GM12878 (cell line): ENCODE results near the gene HAGHL. TPM values are rescaled to one million over a fixed set of nuclear protein-coding genes. Genes with fewer than 3 reads are reported as not detected.
A peak's percentile ranks its signal among the peaks of the same experiment; 100 is the strongest.

Experiments
- ATAC-seq: fragments of 200-7000 bp; cut with Tn5 transposase; 3 replicates; pipeline ENCODE4 v1.9.1; 2020; ENCODE audit warnings: mild to moderate bottlenecking, moderate library complexity
- BruUV-seq: library from RNA; stranded (reverse); fragments of 400-500 nt; replicated peaks from 2 replicates; lab custom pipeline; 2021; lab: Mats Ljungman, UMichigan
- CTCF ChIA-PET: fragments of 300-600 bp; sonication (Branson Sonifier 250); formaldehyde crosslinking; extraction: SDS; loops from one replicate; lab custom pipeline; 2021; ENCODE audit warnings: inconsistent platforms; lab: Yijun Ruan, JAX
- POLR2A ChIA-PET: fragments of 350-600 bp; formaldehyde crosslinking; extraction: SDS; loops from one replicate; lab custom pipeline; 2021; ENCODE audit warnings: inconsistent platforms; lab: Charles Lee
- RAD21 ChIA-PET: fragments of 300-600 bp; sonication (Branson Sonifier 250); formaldehyde crosslinking; loops from one replicate; lab custom pipeline; 2023; ENCODE audit warnings: antibody characterized with exemption; ENCODE audit not compliant: unreplicated experiment; lab: Charles Lee
- SMC1A ChIA-PET: fragments of 300-600 bp; sonication (Branson Sonifier 250); formaldehyde crosslinking; loops from one replicate; lab custom pipeline; 2023; ENCODE audit not compliant: unreplicated experiment, uncharacterized antibody; lab: Charles Lee
- DNase-seq: peaks from one replicate; pipeline ENCODE4 v3.0.0-alpha.2; 2011; ENCODE audit warnings: low read depth, low spot score
- FAIRE-seq: peaks from 3 replicates; lab custom pipeline; 2011; peaks lifted over from hg19 to GRCh38; lab: Jason Lieb, UNC
- H2AFZ ChIP-seq: 2 replicates; pipeline ENCODE4 v1.6.0; 2011; ENCODE audit warnings: low read depth, low read length, control low read depth; ENCODE audit not compliant: control insufficient read depth
- H3K27ac ChIP-seq: 2 replicates; pipeline ENCODE4 v1.5.1; 2011; ENCODE audit warnings: control low read depth; ENCODE audit not compliant: control insufficient read depth, insufficient read depth
- H3K27me3 ChIP-seq, 2 experiments: replicated peaks in 1 of 2; 2 replicates each; pipeline versions ENCODE4 v1.6.0 to v1.6.1; 2011; ENCODE audit warnings: low read length in 1 of 2; ENCODE audit not compliant: control insufficient read depth in 2 of 2, insufficient read depth in 2 of 2
- H3K36me3 ChIP-seq, 2 experiments: 2 replicates each; pipeline ENCODE4 v1.5.1; 2011; ENCODE audit warnings: low read length in 1 of 2; ENCODE audit not compliant: control insufficient read depth in 2 of 2, insufficient read depth in 2 of 2
- H3K4me1 ChIP-seq: 2 replicates; pipeline ENCODE4 v1.6.1; 2011; ENCODE audit warnings: mild to moderate bottlenecking, low read length, moderate library complexity, mixed read lengths; ENCODE audit not compliant: control insufficient read depth, insufficient read depth
- H3K4me2 ChIP-seq: 2 replicates; pipeline ENCODE4 v1.6.0; 2011; ENCODE audit warnings: control low read depth; ENCODE audit not compliant: control insufficient read depth, insufficient read depth
- H3K4me3 ChIP-seq: fragments of 200-600 bp; sonication (generic); 2 replicates; pipeline ENCODE4 v1.5.1; 2016
- H3K79me2 ChIP-seq: 2 replicates; pipeline ENCODE4 v1.6.0; 2011; ENCODE audit warnings: low read length; ENCODE audit not compliant: control insufficient read depth, insufficient read depth
- H3K9ac ChIP-seq: 2 replicates; pipeline ENCODE4 v1.8.0; 2011; ENCODE audit warnings: low read length, control low read depth, mixed read lengths; ENCODE audit not compliant: control insufficient read depth, insufficient read depth
- H3K9me3 ChIP-seq: replicated peaks from 3 replicates; pipeline ENCODE4 v1.5.1; 2011; ENCODE audit warnings: mild to moderate bottlenecking, low read length; ENCODE audit not compliant: control insufficient read depth, insufficient read depth
- H4K20me1 ChIP-seq: 2 replicates; pipeline ENCODE4 v1.6.0; 2011; ENCODE audit not compliant: control insufficient read depth, insufficient read depth
- BCL3 ChIP-seq: IDR thresholded peaks from 2 replicates; pipeline ENCODE4 v1.6.1; 2011; ENCODE audit warnings: borderline replicate concordance, low read depth, mild to moderate bottlenecking, moderate library complexity, low read length; ENCODE audit not compliant: insufficient read depth, poor library complexity, severe bottlenecking
- EGR1 ChIP-seq, 2 experiments: IDR thresholded peaks; 1 replicate in 1 of 2; 2 replicates in 1 of 2; pipeline ENCODE4 v1.6.1; 2011 to 2012; ENCODE audit warnings: low read depth in 2 of 2, low read length in 2 of 2, borderline replicate concordance in 1 of 2, mild to moderate bottlenecking in 1 of 2, moderate library complexity in 1 of 2
- FOXK2 ChIP-seq: fragments of 450-650 bp; IDR thresholded peaks from 2 replicates; pipeline ENCODE4 v1.6.1; 2017; ENCODE audit warnings: mild to moderate bottlenecking, moderate library complexity
- HCFC1 ChIP-seq: fragments of 150-350 bp; IDR thresholded peaks from 2 replicates; pipeline ENCODE4 v1.6.1; 2014; ENCODE audit warnings: low read length
- RELA ChIP-seq: fragments of 450-650 bp; IDR thresholded peaks from 2 replicates; pipeline ENCODE4 v1.8.0; 2014; ENCODE audit warnings: borderline replicate concordance; ENCODE audit not compliant: partially characterized antibody
- SMC3 ChIP-seq: IDR thresholded peaks from 2 replicates; pipeline ENCODE4 v1.6.1; 2011; ENCODE audit warnings: low read length, improper control_type of control experiment, borderline replicate concordance
- SUPT20H ChIP-seq: IDR thresholded peaks from 2 replicates; pipeline ENCODE4 v1.6.1; 2011; ENCODE audit warnings: low read depth, mild to moderate bottlenecking, low read length, moderate library complexity, borderline replicate concordance; ENCODE audit not compliant: control insufficient read depth
- ZNF217 ChIP-seq: fragments of 450-650 bp; IDR thresholded peaks from 2 replicates; pipeline ENCODE4 v1.6.1; 2017; ENCODE audit warnings: antibody characterized with exemption, mild to moderate bottlenecking
- ZSCAN29 ChIP-seq: fragments of 450-650 bp; IDR thresholded peaks from 2 replicates; pipeline ENCODE4 v1.6.1; 2017; ENCODE audit warnings: mild to moderate bottlenecking, moderate library complexity
- WGBS: methylation state at CpG from one replicate; pipeline ENCODE4 v1.1.6; 2016; ENCODE audit warnings: low lambda C conversion rate; ENCODE audit not compliant: insufficient replicate concordance, insufficient coverage; ENCODE audit errors: missing lambda C conversion rate; 5-methylcytosine and 5-hydroxymethylcytosine counted together
- in situ Hi-C: fragments of 300-500 bp; cut with MboI; formaldehyde crosslinking; loops from 9 replicates; pipeline ENCODE4 v1.14.3; 2018; ENCODE audit warnings: mixed read lengths
- intact Hi-C: fragments of 100-400 bp; cut with micrococcal nuclease; formaldehyde crosslinking; loops from one replicate; pipeline ENCODE4 v1.14.2; 2022; ENCODE audit not compliant: unreplicated experiment
- polyA plus RNA-seq, 11 experiments: library from polyadenylated mRNA; depleted of rRNA in 4 of 11; unstranded in 6 of 11; stranded (reverse) in 5 of 11; fragments of >200 nt; fragmentation: Nextera tagmentation in 4 of 11; fragmentation: Illumina TruSeq in 1 of 11; extraction: Ambion mirVana in 4 of 11; extraction: Trizol in 1 of 11; gene quantifications; 1 replicate in 1 of 11; 2 replicates in 10 of 11; pipeline versions ENCODE4 v1.2.1 to v1.2.3, GENCODE V29; 2011 to 2016; ENCODE audit warnings: inconsistent platforms in 2 of 11, missing spikeins in 2 of 11, low read depth in 1 of 11
- total RNA-seq, 4 experiments: library from RNA; depleted of rRNA in 3 of 4; stranded (reverse); fragments of >200 nt in 3 of 4; fragmentation: Illumina TruSeq in 1 of 4; extraction: Trizol in 1 of 4; gene quantifications; 2 replicates each; pipeline versions ENCODE4 v1.2.1 to v1.2.3, GENCODE V29; 2013 to 2021
- TF ChIP-seq, protein P1 (sequence below), 3 experiments: IDR thresholded peaks in 2 of 3; conservative IDR thresholded peaks in 1 of 3; 2 replicates each; pipeline ENCODE4 v1.5.1; 2011; ENCODE audit warnings: low read depth in 3 of 3, low read length in 3 of 3, mild to moderate bottlenecking in 3 of 3, control low read depth in 2 of 3, moderate library complexity in 2 of 3, inconsistent platforms in 1 of 3, mixed read lengths in 1 of 3; ENCODE audit not compliant: control insufficient read depth in 2 of 3, insufficient read depth in 1 of 3; ENCODE audit errors: extremely low read depth in 1 of 3

HAGHL gene
- total and polyA plus RNA-seq, 10 of the 15 experiments (the other 5 are each of a cell fraction or from before 2014, with no cell fraction given): 0.23 to 44.6 (median 16.4) TPM

- H3K79me2 ChIP-seq: no peaks in the 10 kb centered on the region
- H3K9ac ChIP-seq: no peak overlapping the region
- peak; percentile 66 for ATAC-seq
- SMC1A ChIA-PET: no interaction called here
- no peak overlapping the region for H2AFZ ChIP-seq
- DNase-seq: no peak
- TF ChIP-seq SMC3: peak; percentile 13; the same call in 1 of the 2 replicates
- TF ChIP-seq, protein P1, sequence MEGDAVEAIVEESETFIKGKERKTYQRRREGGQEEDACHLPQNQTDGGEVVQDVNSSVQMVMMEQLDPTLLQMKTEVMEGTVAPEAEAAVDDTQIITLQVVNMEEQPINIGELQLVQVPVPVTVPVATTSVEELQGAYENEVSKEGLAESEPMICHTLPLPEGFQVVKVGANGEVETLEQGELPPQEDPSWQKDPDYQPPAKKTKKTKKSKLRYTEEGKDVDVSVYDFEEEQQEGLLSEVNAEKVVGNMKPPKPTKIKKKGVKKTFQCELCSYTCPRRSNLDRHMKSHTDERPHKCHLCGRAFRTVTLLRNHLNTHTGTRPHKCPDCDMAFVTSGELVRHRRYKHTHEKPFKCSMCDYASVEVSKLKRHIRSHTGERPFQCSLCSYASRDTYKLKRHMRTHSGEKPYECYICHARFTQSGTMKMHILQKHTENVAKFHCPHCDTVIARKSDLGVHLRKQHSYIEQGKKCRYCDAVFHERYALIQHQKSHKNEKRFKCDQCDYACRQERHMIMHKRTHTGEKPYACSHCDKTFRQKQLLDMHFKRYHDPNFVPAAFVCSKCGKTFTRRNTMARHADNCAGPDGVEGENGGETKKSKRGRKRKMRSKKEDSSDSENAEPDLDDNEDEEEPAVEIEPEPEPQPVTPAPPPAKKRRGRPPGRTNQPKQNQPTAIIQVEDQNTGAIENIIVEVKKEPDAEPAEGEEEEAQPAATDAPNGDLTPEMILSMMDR (IDR thresholded peaks at IDR 0.05 in 2 of 3, conservative IDR thresholded peaks at IDR 0.05 in 1 of 3; ENCODE audit: control insufficient read depth in 2 of 3, extremely low read depth in 1 of 3, insufficient read depth in 1 of 3, low read depth in 3 of 3, low read length in 3 of 3): peak; percentile 24 to 57 (median 34); a peak in 5 of 6 replicates
- TF ChIP-seq ZSCAN29: no peak
- H3K27ac ChIP-seq: no peak overlapping the region
- no peaks in the 10 kb centered on the region for H3K9me3 ChIP-seq
- no peak overlapping the region for H3K4me3 ChIP-seq
- H3K4me1 ChIP-seq: no peaks in the 10 kb centered on the region; the same call in 1 of the 2 replicates
- in situ Hi-C loops (no loop called here), intact Hi-C loops (no loop called here)
- FAIRE-seq: no peak
- no peak overlapping the region for H3K4me2 ChIP-seq
- H4K20me1 ChIP-seq: no peaks in the 10 kb centered on the region
- H3K27me3 ChIP-seq: no peaks in the 10 kb centered on the region
- RAD21 ChIA-PET: no interaction called here
- no peaks in the 10 kb centered on the region for H3K36me3 ChIP-seq
- CTCF ChIA-PET: interaction anchor here (0.6 to 2.4 kb wide), 3 partner anchors 33 to 43 kb away, joined by 3 to 5 read pairs (median 4); partner anchors contain the start of genes CHTF18 and RPUSD1
- no TSS peak for BruUV-seq
- 0% methylated on average over 14 of the region's 14 CpGs for WGBS
- POLR2A ChIA-PET: interaction anchor here (0.8 kb wide), 1 partner anchor 14 kb away, joined by 3 read pairs; no protein-coding TSS in a partner anchor
These were observed 18.8 kb downstream of the HAGHL start for GRCh38 chr16:745739-746138.

- Histone ChIP-seq H3K36me3 (no peaks in the 10 kb centered on the region), H3K27me3 (no peaks in the 10 kb centered on the region; a peak in 1 of 4 replicates), H3K27ac (no peak overlapping the region), H3K4me1 (no peaks in the 10 kb centered on the region; the same call in 1 of the 2 replicates), H3K4me3 (no peak overlapping the region), H3K4me2 (no peak overlapping the region), H4K20me1 (no peaks in the 10 kb centered on the region), H3K9me3 (no peaks in the 10 kb centered on the region), H3K9ac (no peak overlapping the region), H3K79me2 (no peaks in the 10 kb centered on the region), H2AFZ (no peak overlapping the region)
- intact Hi-C loops: no loop called here
- in situ Hi-C loops: no loop called here
- ChIA-PET SMC1A (no interaction called here), CTCF (no interaction called here), RAD21 (no interaction called here), POLR2A (no interaction called here)
- 41% methylated on average over 13 of the region's 13 CpGs for WGBS
- no TSS peak for BruUV-seq
- DNase-seq (no peak), FAIRE-seq (no peak), ATAC-seq (no peak)
- TF ChIP-seq ZNF217 (no peak), BCL3 (no peak), EGR1 (IDR thresholded peaks at IDR 0.05; ENCODE audit: borderline replicate concordance in 1 of 2, low read depth in 2 of 2, low read length in 2 of 2) (no peak), RELA (no peak), ZSCAN29 (no peak), SUPT20H (no peak), FOXK2 (no peak), HCFC1 (no peak)
These were observed 19.7 kb downstream of the HAGHL start for GRCh38 chr16:746637-747036.
